Measurements from ENCODE around the gene TTC36. TPM values are rescaled to one million over a fixed set of nuclear protein-coding genes. Genes with fewer than 3 reads are reported as not detected.
A peak's percentile ranks its signal among the peaks of the same experiment; 100 is the strongest.
"Not testable (repeated sequence)": the region's sequence is repeated elsewhere in the genome, so short reads cannot be mapped to it uniquely, and the experiment has no call there.

TTC36 gene
- total and polyA plus RNA-seq, 4 donors = 0.99 to 3.5 (median 2.5) TPM

DNA sequence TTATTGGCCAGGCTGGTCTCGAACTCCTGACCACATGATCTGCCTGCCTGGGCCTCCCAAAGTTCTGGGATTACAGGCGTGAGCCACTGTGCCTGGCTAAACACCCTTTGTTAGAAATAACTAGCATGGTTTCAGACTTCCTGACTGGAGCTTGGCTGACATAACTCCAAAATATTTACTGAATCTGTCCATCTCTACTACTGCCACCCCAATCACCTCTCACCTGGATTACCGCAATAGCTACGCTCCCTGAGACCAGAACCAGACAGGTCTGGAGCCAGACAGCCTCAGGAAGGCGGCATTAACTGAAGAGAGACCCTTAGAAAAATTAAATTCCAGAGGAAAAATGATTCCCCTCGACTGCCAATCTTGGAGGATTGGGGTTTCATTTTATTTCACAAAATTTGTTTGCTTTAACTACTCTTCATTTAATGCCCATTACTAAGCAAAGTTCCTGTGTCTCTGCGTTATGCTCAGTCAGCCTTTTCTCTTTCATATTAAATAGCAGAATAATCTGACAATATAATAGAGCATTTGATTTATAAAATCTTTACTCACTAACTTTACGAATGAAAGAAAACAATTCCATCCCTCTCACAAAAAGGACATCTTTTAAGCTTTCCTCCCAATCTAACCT, 16.9 kb downstream of the TTC36 start:
- H3K27ac ChIP-seq (ENCODE audit: low read depth, low read length) = no peak overlapping the region
- H3K4me1 ChIP-seq (ENCODE audit: control insufficient read depth, insufficient read depth, low read length) = no peaks in the 10 kb centered on the region
- H3K27me3 ChIP-seq (ENCODE audit: control insufficient read depth, insufficient read depth, low read length) = no peaks in the 10 kb centered on the region
- DNase-seq (ENCODE audit: low read depth in 4 of 6, low spot score in 6 of 6) = no peak
- 92% methylated on average over 5 of the region's 8 CpGs for WGBS (ENCODE audit: insufficient coverage)
- H3K36me3 ChIP-seq (ENCODE audit: control insufficient read depth, insufficient read depth, low read length) = peaks cover 47% of the 10 kb centered on the region
- H3K9me3 ChIP-seq (ENCODE audit: control insufficient read depth, insufficient read depth, low read length) = no peaks in the 10 kb centered on the region
- H3K4me3 ChIP-seq (ENCODE audit: low read depth, low read length) = no peak overlapping the region

DNA sequence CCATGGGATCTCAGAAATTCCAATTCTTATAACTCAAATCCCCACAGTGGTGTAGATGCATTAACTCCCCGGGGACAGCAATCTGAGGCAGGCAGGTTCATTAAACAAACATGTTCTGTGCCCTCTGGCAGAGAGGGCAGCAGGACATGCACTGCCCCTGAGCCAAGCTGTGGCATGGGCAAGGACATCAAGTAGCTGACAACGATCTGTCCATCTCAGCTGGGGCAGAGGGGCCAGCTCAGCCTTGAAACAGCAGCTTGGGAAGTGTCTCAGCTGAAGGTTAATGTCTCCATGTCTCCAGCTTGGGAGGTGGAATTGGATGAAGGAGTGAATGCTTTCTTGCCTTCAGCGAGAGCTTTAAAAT, 17.4 kb downstream of the TTC36 start:
- DNase-seq (ENCODE audit: low read depth in 4 of 6, low spot score in 6 of 6) = no peak
- H3K9me3 ChIP-seq (ENCODE audit: control insufficient read depth, insufficient read depth, low read length) = no peaks in the 10 kb centered on the region
- peaks cover 47% of the 10 kb centered on the region for H3K36me3 ChIP-seq (ENCODE audit: control insufficient read depth, insufficient read depth, low read length)
- no peaks in the 10 kb centered on the region for H3K4me1 ChIP-seq (ENCODE audit: control insufficient read depth, insufficient read depth, low read length)
- H3K27me3 ChIP-seq (ENCODE audit: control insufficient read depth, insufficient read depth, low read length) = no peaks in the 10 kb centered on the region
- 77% methylated on average over 2 of the region's 3 CpGs for WGBS (ENCODE audit: insufficient coverage)
- no peak overlapping the region for H3K4me3 ChIP-seq (ENCODE audit: low read depth, low read length)
- no peak overlapping the region for H3K27ac ChIP-seq (ENCODE audit: low read depth, low read length)

- Histone ChIP-seq H3K4me1 (ENCODE audit: control insufficient read depth, insufficient read depth, low read length) (no peaks in the 10 kb centered on the region), H3K4me3 (ENCODE audit: low read depth, low read length) (no peak overlapping the region), H3K27ac (ENCODE audit: low read depth, low read length) (no peak overlapping the region), H3K27me3 (ENCODE audit: control insufficient read depth, insufficient read depth, low read length) (no peaks in the 10 kb centered on the region), H3K36me3 (ENCODE audit: control insufficient read depth, insufficient read depth, low read length) (peaks cover 45% of the 10 kb centered on the region), H3K9me3 (ENCODE audit: control insufficient read depth, insufficient read depth, low read length) (no peaks in the 10 kb centered on the region)
- DNase-seq (ENCODE audit: low read depth in 4 of 6, low spot score in 6 of 6) = no peak
- 57% methylated on average over 3 of the region's 5 CpGs for WGBS (ENCODE audit: insufficient coverage)
These were observed 18.3 kb downstream of the TTC36 start for GRCh38 chr11:118545533-118545932.

DNA sequence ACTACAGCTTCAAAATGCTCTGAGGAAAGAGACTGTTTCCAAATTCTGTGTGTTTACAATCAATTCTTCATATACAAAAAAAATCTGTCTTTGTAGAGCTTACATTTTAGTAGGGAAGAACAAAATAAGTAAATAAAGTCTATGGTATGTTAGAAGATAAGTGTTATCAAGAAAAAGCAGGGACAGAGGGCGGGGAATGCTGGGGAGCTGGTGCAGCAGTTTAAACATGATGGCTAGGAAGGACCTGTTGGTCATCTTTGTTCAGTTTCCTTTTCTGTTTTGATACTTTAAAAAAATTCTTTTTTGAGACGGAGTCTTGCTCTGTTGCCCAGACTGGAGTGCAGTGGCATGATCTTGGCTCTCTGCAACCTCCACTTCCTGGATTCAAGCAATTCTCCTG, 19.9 kb downstream of the TTC36 start:
- peaks cover 48% of the 10 kb centered on the region for H3K36me3 ChIP-seq (ENCODE audit: control insufficient read depth, insufficient read depth, low read length)
- no peak for DNase-seq (ENCODE audit: low read depth in 4 of 6, low spot score in 6 of 6)
- WGBS (ENCODE audit: insufficient coverage) = 100% methylated on average over 2 of the region's 2 CpGs
- no peak overlapping the region for H3K4me3 ChIP-seq (ENCODE audit: low read depth, low read length)
- H3K4me1 ChIP-seq (ENCODE audit: control insufficient read depth, insufficient read depth, low read length) = no peaks in the 10 kb centered on the region
- H3K9me3 ChIP-seq (ENCODE audit: control insufficient read depth, insufficient read depth, low read length) = no peaks in the 10 kb centered on the region
- H3K27me3 ChIP-seq (ENCODE audit: control insufficient read depth, insufficient read depth, low read length) = no peaks in the 10 kb centered on the region
- H3K27ac ChIP-seq (ENCODE audit: low read depth, low read length) = no peak overlapping the region

GRCh38 chr11:118552341-118552740, 25.1 kb downstream of the TTC36 start:
- Histone ChIP-seq H3K36me3 (ENCODE audit: control insufficient read depth, insufficient read depth, low read length) (peaks cover 61% of the 10 kb centered on the region), H3K27me3 (ENCODE audit: control insufficient read depth, insufficient read depth, low read length) (no peaks in the 10 kb centered on the region), H3K27ac (ENCODE audit: low read depth, low read length) (no peak overlapping the region), H3K9me3 (ENCODE audit: control insufficient read depth, insufficient read depth, low read length) (no peaks in the 10 kb centered on the region), H3K4me1 (ENCODE audit: control insufficient read depth, insufficient read depth, low read length) (no peaks in the 10 kb centered on the region), H3K4me3 (ENCODE audit: low read depth, low read length) (no peak overlapping the region)
- DNase-seq (ENCODE audit: low read depth in 4 of 6, low spot score in 6 of 6) = no peak
- WGBS (ENCODE audit: insufficient coverage) = 85% methylated on average over 4 of the region's 4 CpGs

GRCh38 chr11:118560806-118561205, 33.5 kb downstream of the TTC36 start:
- Histone ChIP-seq H3K4me1 (ENCODE audit: control insufficient read depth, insufficient read depth, low read length) (peaks cover 3% of the 10 kb centered on the region), H3K36me3 (ENCODE audit: control insufficient read depth, insufficient read depth, low read length) (peaks cover 21% of the 10 kb centered on the region), H3K27me3 (ENCODE audit: control insufficient read depth, insufficient read depth, low read length) (no peaks in the 10 kb centered on the region), H3K9me3 (ENCODE audit: control insufficient read depth, insufficient read depth, low read length) (no peaks in the 10 kb centered on the region), H3K27ac (ENCODE audit: low read depth, low read length) (no peak overlapping the region), H3K4me3 (ENCODE audit: low read depth, low read length) (no peak overlapping the region)
- WGBS (ENCODE audit: insufficient coverage) = 73% methylated on average over 4 of the region's 4 CpGs
- no peak for DNase-seq (ENCODE audit: low read depth in 4 of 6, low spot score in 6 of 6)

- 24% methylated on average over 2 of the region's 5 CpGs for WGBS (ENCODE audit: insufficient coverage)
- peak in 1 of 6 donors; percentile 49 for DNase-seq (ENCODE audit: low read depth in 4 of 6, low spot score in 6 of 6)
- Histone ChIP-seq H3K4me1 (ENCODE audit: control insufficient read depth, insufficient read depth, low read length) (peaks cover 3% of the 10 kb centered on the region), H3K27ac (ENCODE audit: low read depth, low read length) (peak overlapping the region; percentile 27), H3K27me3 (ENCODE audit: control insufficient read depth, insufficient read depth, low read length) (no peaks in the 10 kb centered on the region), H3K36me3 (ENCODE audit: control insufficient read depth, insufficient read depth, low read length) (peaks cover 1% of the 10 kb centered on the region), H3K4me3 (ENCODE audit: low read depth, low read length) (no peak overlapping the region), H3K9me3 (ENCODE audit: control insufficient read depth, insufficient read depth, low read length) (no peaks in the 10 kb centered on the region)
These were observed 37.8 kb downstream of the TTC36 start for GRCh38 chr11:118565051-118565450.

- WGBS (ENCODE audit: insufficient coverage) = 69% methylated on average over 2 of the region's 2 CpGs
- no peak overlapping the region for H3K4me3 ChIP-seq (ENCODE audit: low read depth, low read length)
- no peaks in the 10 kb centered on the region for H3K27me3 ChIP-seq (ENCODE audit: control insufficient read depth, insufficient read depth, low read length)
- H3K27ac ChIP-seq (ENCODE audit: low read depth, low read length) = no peak overlapping the region
- H3K9me3 ChIP-seq (ENCODE audit: control insufficient read depth, insufficient read depth, low read length) = no peaks in the 10 kb centered on the region
- H3K4me1 ChIP-seq (ENCODE audit: control insufficient read depth, insufficient read depth, low read length) = peaks cover 7% of the 10 kb centered on the region
- no peaks in the 10 kb centered on the region for H3K36me3 ChIP-seq (ENCODE audit: control insufficient read depth, insufficient read depth, low read length)
- DNase-seq (ENCODE audit: low read depth in 4 of 6, low spot score in 6 of 6) = no peak
These were observed 42.4 kb downstream of the TTC36 start for GRCh38 chr11:118569670-118570069.

GRCh38 chr11:118570787-118571186, 43.5 kb downstream of the TTC36 start:
- Histone ChIP-seq H3K4me1 (ENCODE audit: control insufficient read depth, insufficient read depth, low read length) (peaks cover 8% of the 10 kb centered on the region), H3K9me3 (ENCODE audit: control insufficient read depth, insufficient read depth, low read length) (no peaks in the 10 kb centered on the region), H3K36me3 (ENCODE audit: control insufficient read depth, insufficient read depth, low read length) (no peaks in the 10 kb centered on the region), H3K4me3 (ENCODE audit: low read depth, low read length) (no peak overlapping the region), H3K27me3 (ENCODE audit: control insufficient read depth, insufficient read depth, low read length) (no peaks in the 10 kb centered on the region), H3K27ac (ENCODE audit: low read depth, low read length) (no peak overlapping the region)
- no peak for DNase-seq (ENCODE audit: low read depth in 4 of 6, low spot score in 6 of 6)
- WGBS (ENCODE audit: insufficient coverage) = no CpG with 5 or more reads among the region's 1 CpG

DNA sequence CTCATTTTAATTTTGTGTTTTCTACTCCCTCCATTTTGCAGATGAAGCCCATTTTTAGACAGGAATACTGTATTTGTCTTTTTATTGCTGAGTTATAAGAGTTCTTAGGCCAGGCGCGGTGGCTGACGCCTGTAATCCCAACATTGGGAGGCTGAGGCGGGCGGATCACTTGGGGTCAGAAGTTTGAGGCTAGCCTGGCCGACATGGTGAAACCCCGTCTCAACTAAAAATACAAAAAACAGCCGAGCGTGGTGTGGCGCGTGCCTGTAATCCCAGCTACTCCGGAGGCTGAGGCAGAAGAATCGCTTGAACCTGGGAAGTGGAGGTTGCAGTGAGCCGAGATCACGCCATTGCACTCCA, 44.4 kb downstream of the TTC36 start:
- DNase-seq (ENCODE audit: low read depth in 4 of 6, low spot score in 6 of 6) = peak in 2 of 6 donors; percentile 17 to 26
- H3K9me3 ChIP-seq (ENCODE audit: control insufficient read depth, insufficient read depth, low read length); H3K27me3 ChIP-seq (ENCODE audit: control insufficient read depth, insufficient read depth, low read length); H3K36me3 ChIP-seq (ENCODE audit: control insufficient read depth, insufficient read depth, low read length); H3K4me1 ChIP-seq (ENCODE audit: control insufficient read depth, insufficient read depth, low read length): not testable (repeated sequence)
- Histone ChIP-seq H3K27ac (ENCODE audit: low read depth, low read length) (peak overlapping the region; percentile 98), H3K4me3 (ENCODE audit: low read depth, low read length) (peak overlapping the region; percentile 93)
- WGBS (ENCODE audit: insufficient coverage) = 55% methylated on average over 4 of the region's 15 CpGs
